ENCODE data around the gene TMEM132A. TPM values are rescaled to one million over a fixed set of nuclear protein-coding genes. Genes with fewer than 3 reads are reported as not detected.

TMEM132A gene
- total RNA-seq, 1 donor = under 0.01 TPM

DNA sequence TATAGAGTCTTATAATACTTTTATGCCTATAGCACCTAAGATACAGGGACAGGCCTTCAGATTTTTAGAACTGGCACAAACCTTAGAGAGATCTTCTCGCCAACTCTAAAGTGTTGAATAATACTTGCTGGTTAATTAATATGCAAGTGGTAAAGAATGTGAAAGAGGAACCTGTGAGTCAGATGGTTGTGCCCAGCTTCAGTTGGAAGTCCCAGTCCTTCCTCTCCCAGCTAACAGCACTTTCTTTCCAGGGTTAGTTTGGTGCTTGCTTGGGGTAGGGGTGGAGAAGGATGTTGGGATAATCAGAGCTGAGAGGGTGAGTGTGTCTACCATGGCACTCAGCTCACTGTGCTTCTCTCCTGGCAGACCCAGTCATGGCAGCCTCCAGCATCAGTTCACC is 4.9 kb upstream of the TMEM132A start:
- peak in 2 of 3 donors; percentile 36 to 40 for DNase-seq (ENCODE audit: low read depth in 2 of 3, low spot score in 2 of 3)

DNA sequence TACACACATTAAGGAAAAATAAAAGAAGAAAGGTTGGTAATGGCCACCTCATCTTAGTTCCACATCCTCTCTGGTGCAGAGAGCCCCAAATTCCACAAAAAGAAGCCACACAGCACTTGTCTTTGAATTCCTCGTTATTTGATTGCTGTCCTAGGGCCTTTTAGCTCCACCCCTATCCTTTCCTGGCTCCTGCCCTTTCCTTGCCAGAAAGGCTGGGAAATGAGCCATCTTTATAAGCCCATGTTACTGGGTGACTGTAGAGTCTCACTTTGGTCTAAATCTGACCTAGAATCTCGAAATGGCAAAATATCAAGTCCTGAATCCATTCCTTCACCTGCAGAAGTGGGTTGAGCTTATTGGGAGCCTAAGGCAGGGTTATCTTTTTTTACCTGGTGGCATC is 4.3 kb upstream of the TMEM132A start:
- DNase-seq (ENCODE audit: low read depth in 2 of 3, low spot score in 2 of 3) = no peak

DNA sequence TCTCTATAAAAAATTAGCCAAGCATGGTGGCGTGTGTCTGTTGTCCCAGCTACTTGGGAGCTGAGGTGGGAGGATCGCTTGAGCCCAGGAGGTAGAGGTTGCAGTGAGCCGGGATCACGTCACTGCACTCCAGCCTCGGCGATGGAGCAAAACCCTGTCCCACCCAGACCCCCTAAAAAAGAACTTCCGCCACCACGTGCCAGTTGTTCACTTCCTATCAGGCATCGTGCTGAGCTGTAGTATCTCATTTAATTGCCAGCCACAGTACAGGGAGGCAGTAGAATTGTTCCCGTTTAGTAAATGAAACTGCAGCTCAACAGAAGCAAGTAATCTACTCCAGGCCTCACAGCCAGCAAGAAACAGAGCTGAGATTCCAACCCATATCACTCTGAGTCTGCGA is 3.0 kb upstream of the TMEM132A start:
- no peak for DNase-seq (ENCODE audit: low read depth in 2 of 3, low spot score in 2 of 3)

DNA sequence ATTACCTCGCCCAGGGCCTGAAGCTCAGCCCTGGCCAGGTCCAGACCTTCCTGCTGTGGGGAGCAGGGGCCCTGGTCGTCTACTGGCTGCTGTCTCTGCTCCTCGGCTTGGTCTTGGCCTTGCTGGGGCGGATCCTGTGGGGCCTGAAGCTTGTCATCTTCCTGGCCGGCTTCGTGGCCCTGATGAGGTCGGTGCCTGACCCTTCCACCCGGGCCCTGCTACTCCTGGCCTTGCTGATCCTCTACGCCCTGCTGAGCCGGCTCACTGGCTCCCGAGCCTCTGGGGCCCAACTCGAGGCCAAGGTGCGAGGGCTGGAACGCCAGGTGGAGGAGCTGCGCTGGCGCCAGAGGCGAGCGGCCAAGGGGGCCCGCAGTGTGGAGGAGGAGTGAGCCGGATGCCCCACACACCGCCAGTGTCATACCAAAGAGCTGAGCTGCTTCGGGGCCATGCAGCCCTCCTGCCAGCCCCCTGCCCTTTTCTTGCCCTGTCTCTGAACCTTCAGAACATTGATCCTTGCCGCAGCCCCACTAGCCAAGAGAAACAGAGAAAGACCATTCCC is 2.4 kb upstream of the TMEM132A start:
- DNase-seq (ENCODE audit: low read depth in 2 of 3, low spot score in 2 of 3) = no peak

DNA sequence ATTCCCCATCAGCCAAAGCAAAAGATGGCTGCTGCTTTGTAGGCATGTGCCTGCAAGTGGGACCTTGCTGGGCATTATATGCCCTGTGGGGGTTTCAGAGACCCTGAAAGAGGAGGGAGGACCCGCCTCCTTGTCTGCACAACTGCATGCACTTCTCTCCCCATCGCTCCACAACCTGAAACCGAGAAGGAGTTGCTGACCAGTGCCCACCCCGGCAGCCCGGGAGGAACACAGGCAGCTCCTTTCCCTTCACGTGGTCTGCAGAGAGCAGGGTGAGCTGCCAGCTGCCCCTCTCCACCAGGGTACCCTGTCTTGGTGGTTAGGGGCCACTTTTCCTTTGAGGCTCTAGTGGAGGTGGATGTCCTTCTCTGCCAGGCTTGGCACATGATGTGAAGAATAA is 1.4 kb upstream of the TMEM132A start:
- no peak for DNase-seq (ENCODE audit: low read depth in 2 of 3, low spot score in 2 of 3)

DNA sequence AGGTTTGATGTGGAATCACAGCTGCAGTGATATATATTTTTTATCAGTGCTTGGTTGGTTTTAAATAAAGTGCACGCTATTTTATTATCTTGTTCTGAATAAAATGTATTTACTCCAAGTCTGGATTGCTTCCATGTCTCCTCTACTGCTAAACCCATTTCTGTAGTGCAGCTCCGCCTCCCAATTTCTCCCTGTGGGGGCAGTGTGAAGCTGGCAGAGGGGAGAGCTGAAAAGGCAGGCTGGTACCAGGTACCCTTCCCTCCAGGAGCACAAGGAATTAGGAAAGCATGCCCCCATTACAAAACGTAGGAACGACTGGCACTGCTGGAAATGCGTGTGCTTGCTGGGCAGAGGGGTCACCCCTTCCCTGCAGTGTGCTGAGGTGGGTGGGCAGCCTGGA is 934 bp upstream of the TMEM132A start:
- no peak for DNase-seq (ENCODE audit: low read depth in 2 of 3, low spot score in 2 of 3)

DNA sequence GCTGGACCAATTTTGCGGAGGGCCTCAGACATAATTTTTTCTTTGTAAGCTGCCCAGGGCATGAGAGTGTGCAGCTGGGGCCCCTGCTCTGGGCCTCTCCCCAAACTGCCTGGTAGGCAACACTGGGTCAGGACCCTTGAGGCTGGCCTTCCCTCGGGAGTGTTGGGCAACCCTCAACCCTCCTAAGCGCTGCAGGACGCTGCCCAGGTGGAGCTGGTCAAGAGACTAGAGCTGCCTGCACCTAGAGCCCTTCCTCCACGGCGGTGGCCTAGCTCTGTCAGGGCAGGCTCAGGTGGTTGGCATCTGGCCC is 505 bp upstream of the TMEM132A start:
- no peak for DNase-seq (ENCODE audit: low read depth in 2 of 3, low spot score in 2 of 3)

DNA sequence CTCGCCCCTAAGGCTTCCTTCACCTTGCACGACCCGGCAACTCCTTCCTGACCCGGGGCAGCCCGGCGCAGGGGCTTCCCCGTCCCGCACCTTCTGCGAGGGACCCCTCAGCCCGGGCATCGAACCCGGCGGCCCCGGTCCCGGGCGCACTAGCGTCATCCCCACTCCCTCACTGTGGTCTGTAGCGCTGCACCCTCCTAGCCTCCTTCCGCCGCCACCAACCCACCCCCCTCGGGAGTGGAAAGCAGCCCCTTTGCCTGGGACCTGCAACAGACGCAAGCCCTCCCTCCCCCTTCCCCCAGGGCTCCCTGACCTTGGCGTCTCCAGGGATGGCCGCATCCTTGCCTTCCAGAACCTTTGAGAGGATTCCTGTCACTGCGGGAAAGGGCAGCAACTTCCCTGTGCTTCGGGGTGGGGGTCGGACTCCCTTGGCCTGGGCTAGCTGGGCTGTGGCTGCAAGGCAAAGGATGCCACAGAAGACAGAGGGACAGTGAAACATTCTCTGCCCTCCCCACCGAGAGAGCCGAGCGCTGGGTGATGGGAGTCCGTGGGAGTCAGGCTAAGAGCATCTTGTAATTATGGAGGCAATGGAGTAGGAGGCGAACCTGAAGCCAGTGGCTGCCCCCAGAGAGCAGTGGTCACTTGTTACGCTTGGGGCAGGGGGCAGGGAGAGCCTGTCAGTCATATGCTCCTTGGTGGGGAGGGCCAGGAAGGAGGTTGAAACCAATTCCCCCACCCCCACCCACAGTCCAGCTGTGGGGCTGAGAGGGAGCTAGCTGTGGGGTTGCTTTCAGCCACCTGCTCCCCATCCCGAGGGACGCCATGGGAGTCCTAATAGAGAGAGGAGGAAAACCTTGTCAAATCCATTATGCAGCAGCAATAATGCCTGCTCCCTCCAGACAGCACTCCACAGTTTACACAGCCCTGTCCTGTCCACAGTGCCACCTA is 920 bp downstream of the TMEM132A start:
- DNase-seq (ENCODE audit: low read depth in 2 of 3, low spot score in 2 of 3) = no peak

DNA sequence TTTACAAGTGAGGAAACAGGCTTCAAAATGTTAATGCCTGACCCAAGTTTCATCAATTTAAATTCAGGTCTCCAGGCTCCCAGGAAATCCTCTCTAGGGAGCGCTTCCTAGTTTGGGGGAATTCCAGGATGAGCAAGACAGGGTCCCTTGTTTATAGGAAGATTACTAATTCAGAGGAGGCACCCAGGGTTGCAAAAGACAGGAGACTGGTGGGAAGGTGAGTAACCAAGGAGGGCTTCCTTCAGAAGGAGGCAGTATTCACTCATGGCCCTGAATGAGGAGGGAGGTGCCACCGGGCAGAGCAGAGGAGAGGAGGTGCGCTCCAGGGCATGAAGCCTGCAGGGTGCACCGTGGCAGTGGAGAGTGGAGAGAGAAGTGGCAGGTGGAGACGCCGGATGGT is 1.6 kb downstream of the TMEM132A start:
- no peak for DNase-seq (ENCODE audit: low read depth in 2 of 3, low spot score in 2 of 3)

DNA sequence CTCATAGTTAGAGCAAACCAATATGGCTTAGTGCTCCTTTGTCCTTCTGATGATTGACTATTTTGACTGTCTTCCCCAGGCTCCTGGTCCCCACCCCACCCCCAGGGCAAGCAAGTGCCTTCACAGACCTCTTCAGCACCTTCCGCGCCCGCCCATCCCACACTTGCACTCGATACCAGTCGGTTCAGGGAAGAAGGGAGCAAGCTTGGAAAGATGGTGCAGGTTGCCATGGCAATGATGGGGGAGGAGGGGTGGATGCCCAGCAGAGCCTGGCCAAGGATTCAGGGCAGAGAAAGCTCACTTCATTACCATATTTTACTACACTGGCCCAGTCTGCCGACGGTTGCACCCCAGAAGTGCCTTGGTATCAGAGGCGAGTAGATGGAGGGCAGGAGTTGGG is 2.2 kb downstream of the TMEM132A start:
- DNase-seq (ENCODE audit: low read depth in 2 of 3, low spot score in 2 of 3) = no peak

DNA sequence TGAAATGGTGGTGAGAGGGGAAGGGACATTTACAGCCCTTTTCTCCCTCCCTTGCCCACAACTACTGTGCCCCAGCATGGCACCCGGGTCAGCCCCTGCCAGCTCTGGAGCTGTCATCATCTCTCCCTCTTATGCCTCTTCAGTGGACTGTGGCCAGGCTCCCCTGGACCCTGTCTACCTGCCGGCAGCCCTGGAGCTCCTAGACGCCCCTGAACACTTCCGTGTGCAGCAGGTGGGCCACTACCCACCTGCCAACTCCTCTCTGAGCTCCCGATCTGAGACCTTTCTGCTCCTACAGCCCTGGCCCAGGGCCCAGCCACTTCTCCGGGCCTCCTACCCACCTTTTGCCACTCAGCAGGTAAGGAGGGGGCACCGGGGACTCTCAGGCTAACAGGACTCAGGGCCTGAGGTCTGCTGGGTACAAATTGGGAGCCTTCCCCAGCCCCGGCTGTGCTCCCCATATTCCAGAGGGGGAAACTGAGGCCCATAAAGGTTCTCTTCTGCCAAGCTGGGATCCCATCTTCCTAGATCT is 2.9 kb downstream of the TMEM132A start:
- no peak for DNase-seq (ENCODE audit: low read depth in 2 of 3, low spot score in 2 of 3)

DNA sequence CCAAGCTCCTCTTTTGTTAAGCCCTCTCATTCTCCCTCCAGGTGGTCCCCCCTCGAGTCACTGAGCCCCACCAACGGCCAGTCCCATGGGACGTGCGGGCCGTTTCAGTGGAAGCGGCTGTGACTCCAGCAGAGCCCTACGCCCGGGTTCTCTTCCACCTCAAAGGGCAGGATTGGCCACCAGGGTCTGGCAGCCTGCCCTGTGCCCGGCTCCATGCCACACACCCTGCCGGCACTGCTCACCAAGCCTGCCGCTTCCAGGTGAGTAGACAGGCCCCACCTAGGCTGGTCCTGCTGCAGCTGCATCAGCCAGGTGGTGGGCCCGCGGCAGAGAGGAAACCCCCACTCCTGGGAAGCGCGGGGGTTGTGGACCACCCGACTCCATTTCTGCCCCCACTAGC is 3.3 kb downstream of the TMEM132A start:
- no peak for DNase-seq (ENCODE audit: low read depth in 2 of 3, low spot score in 2 of 3)

DNA sequence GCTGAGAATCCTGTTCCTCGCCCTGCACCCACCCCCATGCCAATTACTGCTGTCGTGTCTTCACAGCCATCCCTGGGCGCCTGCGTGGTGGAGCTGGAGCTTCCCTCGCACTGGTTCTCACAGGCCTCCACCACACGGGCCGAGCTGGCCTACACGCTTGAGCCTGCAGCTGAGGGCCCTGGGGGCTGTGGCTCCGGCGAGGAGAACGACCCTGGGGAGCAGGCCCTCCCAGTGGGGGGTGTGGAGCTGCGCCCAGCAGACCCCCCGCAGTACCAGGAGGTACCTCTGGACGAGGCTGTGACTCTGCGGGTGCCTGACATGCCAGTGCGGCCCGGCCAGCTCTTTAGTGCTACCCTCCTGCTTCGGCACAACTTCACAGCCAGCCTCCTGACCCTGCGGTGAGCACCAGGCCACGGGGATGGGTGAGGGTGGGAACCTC is 4.3 kb downstream of the TMEM132A start:
- no peak for DNase-seq (ENCODE audit: low read depth in 2 of 3, low spot score in 2 of 3)

DNA sequence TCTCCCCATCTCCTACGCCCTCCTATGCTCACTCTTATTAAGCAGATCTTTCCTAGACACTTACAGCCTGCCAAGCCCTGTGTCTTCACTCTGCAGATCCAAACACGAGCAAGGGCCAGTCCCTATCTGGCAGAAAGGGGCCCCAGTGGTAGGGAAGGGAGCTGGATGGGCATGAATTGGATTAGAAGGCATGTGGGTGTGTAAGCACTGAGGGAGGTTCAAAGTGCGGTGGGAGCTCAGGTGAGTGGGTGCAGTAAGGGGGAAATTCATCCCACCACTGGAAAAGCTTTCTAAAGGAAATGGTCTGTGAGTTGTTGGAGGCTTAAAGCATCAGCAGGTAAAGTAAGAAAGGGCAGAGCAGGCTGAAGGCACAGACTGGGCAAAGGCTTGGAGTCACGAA is 5.5 kb downstream of the TMEM132A start:
- no peak for DNase-seq (ENCODE audit: low read depth in 2 of 3, low spot score in 2 of 3)

DNA sequence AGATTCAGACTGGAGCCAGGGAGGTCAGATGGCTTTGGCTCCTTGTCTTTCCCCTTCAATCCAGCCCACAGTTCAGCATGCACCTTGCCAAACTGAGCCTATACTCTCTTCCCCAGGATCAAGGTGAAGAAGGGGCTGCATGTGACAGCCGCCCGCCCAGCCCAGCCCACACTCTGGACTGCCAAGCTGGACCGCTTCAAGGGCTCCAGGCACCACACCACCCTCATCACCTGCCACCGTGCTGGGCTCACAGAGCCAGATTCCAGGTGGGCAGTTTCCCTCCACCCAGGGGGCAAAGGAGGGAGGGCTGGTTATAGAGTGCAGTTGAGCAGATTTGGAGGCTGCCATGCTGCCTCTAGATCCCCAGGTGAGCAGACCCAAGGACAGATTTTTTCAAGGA is 6.1 kb downstream of the TMEM132A start:
- no peak for DNase-seq (ENCODE audit: low read depth in 2 of 3, low spot score in 2 of 3)

DNA sequence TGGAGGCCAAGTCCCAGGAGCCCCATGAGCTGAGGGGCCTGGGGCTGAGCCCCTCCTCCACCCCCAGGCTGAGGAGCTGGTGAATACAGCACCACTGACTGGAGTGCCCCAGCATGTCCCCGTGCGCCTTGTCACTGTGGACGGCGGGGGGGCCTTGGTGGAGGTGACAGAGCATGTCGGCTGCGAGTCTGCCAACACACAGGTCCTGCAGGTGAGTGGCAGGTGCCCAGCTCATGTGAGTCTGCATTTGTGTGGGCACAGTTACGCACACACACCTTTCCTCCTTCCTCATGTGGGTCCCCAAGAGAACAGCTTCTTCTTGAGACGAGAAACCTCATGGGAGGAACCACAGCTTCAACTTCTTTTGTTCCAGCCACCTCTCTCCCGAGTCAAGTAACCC is 7.7 kb downstream of the TMEM132A start:
- DNase-seq (ENCODE audit: low read depth in 2 of 3, low spot score in 2 of 3) = no peak

DNA sequence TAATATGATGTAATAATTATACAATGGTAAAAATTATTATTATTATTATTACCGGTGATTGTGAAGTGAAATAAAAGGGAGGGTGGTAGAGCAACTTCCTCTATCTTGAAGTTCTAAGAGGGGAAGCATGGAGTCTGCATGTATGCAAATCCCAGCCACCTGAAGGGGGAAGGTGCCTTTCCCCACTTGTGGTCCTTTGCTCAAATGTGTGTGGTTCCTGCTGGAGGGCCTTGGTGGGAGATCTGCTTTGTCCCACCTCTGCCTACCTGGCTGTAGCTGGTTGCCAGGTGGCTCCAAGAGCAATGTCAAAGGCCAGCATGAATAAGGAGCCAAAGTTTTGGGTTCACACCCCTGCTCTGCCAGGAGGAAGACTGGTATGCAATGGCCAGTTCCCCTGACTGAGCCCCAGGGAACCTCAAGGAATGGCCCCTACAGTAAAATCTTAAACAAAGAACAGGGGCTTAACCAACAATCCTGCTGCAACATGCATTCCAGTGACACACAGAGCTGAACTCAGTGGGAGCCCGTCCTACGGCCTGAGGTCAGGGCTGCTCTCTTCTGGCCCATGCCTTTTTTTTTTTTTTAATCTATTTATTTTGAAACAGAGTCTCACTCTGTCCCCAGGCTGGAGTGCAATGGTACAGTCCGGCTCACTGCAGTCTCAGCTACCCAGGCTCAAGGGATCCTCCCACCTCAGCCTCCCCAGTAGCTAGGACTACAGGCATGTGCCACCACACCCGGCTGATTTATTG is 8.5 kb downstream of the TMEM132A start:
- no peak for DNase-seq (ENCODE audit: low read depth in 2 of 3, low spot score in 2 of 3)

DNA sequence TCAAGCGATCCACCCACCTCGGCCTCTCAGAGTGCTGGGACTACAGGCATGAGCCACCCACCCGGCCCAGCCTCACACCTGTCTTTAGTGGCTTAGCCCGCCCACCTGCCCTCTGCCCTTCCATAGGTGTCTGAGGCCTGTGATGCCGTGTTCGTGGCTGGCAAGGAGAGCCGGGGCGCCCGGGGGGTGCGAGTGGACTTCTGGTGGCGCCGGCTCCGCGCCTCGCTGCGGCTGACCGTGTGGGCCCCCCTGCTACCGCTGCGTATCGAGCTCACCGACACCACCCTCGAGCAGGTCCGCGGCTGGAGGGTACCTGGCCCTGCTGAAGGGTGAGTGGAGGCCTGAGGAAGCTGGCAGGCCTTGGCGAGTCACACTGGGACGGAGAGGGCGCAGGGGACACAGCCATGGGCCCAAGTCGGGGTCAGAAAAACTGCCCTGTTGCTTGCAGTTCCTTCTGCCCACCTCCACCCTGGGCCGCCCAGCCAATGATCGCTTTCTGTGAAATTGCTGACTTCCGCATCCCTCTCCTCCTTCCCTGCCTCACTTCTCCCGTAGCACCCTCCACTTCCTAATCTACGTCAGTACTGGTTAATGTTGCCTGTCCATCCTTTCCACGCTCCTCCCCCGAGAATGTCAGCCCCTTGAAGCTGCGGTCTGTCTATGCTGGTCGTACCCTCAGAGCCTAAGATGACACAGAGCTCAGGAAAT is 9.3 kb downstream of the TMEM132A start:
- DNase-seq (ENCODE audit: low read depth in 2 of 3, low spot score in 2 of 3) = no peak

DNA sequence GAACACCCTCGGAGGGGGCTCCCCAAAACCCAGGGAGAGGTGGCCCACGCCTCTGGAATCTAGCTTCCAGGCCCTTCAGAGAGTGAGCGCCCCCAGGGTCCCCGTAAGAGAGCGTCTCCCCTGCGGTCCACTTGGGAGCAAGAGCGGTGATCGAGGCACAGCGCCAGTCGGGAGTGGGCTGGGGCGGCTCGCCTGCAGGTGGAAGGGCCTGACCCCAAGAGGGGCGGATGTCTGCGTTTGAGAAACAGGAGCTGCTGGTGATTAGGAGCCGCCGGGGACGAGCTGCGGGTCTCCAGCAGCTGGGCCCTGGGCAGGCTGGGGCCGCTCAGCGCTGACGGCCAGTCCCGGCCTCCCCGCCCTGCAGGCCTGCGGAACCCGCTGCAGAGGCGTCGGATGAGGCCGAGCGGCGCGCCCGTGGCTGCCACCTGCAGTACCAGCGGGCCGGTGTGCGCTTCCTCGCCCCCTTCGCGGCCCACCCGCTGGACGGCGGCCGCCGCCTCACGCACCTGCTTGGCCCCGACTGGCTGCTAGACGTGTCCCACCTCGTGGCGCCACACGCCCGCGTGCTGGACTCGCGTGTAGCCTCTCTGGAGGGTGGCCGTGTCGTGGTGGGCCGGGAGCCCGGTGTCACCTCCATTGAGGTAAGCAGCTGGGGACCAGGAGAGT is 10.0 kb downstream of the TMEM132A start:
- no peak for DNase-seq (ENCODE audit: low read depth in 2 of 3, low spot score in 2 of 3)

Measured in hematopoietic multipotent progenitor cell (in vitro differentiated cells).